Skeletal muscle satellite cell (primary cell): ENCODE data around the gene SCUBE3.

Source experiments
- H3K27me3 ChIP-seq: 2 replicates; pipeline ENCODE4 v1.7.0; 2013; ENCODE audit warnings: low read length; ENCODE audit not compliant: control insufficient read depth, insufficient read depth
- H3K36me3 ChIP-seq: 2 replicates; pipeline ENCODE4 v1.7.0; 2013; ENCODE audit warnings: mild to moderate bottlenecking, control low read depth, low read length; ENCODE audit not compliant: insufficient read depth
- H3K4me1 ChIP-seq: 2 replicates; pipeline ENCODE4 v1.7.0; 2013; ENCODE audit warnings: low read length; ENCODE audit not compliant: control insufficient read depth, insufficient read depth
- H3K4me2 ChIP-seq: 2 replicates; pipeline ENCODE4 v1.7.0; 2013; ENCODE audit warnings: mild to moderate bottlenecking, low read length
- H3K4me3 ChIP-seq: 2 replicates; pipeline ENCODE4 v1.7.0; 2013; ENCODE audit warnings: low read length
- H3K9ac ChIP-seq: 2 replicates; pipeline ENCODE4 v1.7.0; 2013; ENCODE audit warnings: mild to moderate bottlenecking, low read depth, low read length, moderate library complexity
- H3K9me3 ChIP-seq: replicated peaks from 2 replicates; pipeline ENCODE4 v1.7.0; 2013; ENCODE audit warnings: mild to moderate bottlenecking, control low read depth, low read length

SCUBE3 gene

GRCh38 chr6:35181933-35182612, 31.7 kb upstream of the SCUBE3 start:
- Histone ChIP-seq H3K27me3 (no peaks in the 10 kb centered on the region), H3K36me3 (no peaks in the 10 kb centered on the region), H3K4me1 (peaks cover 80% of the 10 kb centered on the region), H3K9ac (peak overlapping the region; percentile 44), H3K9me3 (no peaks in the 10 kb centered on the region), H3K4me3 (peak overlapping the region; percentile 18), H3K4me2 (peak overlapping the region; percentile 65)

GRCh38 chr6:35183281-35183680, 30.5 kb upstream of the SCUBE3 start:
- Histone ChIP-seq H3K4me2 (no peak overlapping the region), H3K27me3 (no peaks in the 10 kb centered on the region), H3K36me3 (no peaks in the 10 kb centered on the region), H3K9me3 (no peaks in the 10 kb centered on the region), H3K9ac (no peak overlapping the region), H3K4me3 (no peak overlapping the region), H3K4me1 (peaks cover 68% of the 10 kb centered on the region)

DNA sequence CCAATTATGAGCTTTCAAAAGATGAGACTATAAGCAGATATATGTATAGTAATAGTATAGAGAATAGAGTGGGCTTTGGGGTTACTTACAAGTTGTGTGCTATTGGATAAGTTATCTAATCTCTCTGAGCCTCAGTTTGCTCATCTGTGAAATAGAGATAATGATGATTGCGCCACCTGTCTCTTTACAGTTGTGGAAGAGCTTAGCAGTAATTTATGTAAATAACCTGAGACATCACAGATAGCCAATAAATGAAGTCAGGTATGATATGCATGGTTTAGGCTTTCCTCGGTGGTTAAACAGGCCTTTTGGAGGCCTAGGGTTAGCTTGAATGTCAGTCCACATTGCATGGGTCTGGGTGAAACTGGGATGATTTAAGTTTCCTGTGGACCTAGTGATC, 29.8 kb upstream of the SCUBE3 start:
- Histone ChIP-seq H3K9me3 (no peaks in the 10 kb centered on the region), H3K27me3 (no peaks in the 10 kb centered on the region), H3K9ac (no peak overlapping the region), H3K36me3 (no peaks in the 10 kb centered on the region), H3K4me2 (no peak overlapping the region), H3K4me3 (no peak overlapping the region), H3K4me1 (peaks cover 62% of the 10 kb centered on the region)

DNA sequence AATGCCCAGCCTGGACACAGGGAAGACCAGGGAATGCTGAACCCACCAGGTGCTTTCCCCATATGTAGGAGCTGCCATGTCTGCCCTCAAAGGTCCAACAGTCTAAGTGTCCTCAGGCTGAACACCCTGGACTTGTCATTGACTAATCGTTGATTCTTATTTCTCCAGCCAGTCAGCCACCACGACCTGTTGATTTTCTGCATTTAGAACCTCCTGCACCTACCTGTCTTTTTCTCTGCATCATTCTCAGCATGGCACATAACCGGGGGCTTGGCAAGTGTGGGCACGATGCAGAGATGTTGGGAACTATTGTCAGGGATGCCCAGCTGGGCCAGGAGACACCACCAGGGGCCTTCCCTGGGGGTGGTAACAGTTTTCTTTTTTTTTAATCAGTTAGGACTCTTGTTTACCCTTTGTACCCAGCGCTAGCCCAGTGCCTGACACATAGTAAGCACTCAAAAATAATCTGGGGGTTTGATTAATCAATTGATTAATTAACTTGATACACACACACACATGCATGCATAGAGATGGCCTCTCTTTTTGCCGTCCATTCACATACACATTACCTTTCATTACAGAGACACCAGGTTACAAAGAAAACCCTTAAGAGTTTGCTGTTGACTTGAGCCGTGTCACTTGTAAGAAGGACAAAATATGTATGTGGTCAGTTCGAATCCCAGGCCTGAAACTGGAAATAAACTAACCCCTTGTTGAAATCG, 29.0 kb upstream of the SCUBE3 start:
- Histone ChIP-seq H3K9ac (no peak overlapping the region), H3K4me3 (no peak overlapping the region), H3K4me1 (peaks cover 54% of the 10 kb centered on the region), H3K4me2 (peak overlapping the region; percentile 31), H3K36me3 (no peaks in the 10 kb centered on the region), H3K9me3 (no peaks in the 10 kb centered on the region), H3K27me3 (no peaks in the 10 kb centered on the region)

DNA sequence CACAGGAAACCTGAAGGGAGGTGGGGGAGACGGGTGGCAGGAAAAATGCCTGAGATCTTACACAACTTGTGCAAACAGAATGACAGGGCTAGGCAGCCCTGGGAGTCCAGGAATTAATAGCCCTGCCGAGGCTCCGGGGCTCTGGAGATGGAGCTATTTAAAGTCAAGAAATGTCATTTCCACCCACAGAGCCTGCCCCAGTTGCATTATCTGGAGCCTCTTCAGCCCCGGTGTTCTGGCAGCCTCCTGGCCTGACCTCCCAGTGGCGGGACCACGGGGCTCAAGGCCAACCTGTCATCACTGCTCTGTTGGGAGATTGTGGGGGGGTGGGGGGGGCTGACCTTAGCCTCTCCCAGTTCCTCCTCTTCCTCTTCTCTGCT, 28.5 kb upstream of the SCUBE3 start:
- Histone ChIP-seq H3K9me3 (no peaks in the 10 kb centered on the region), H3K4me2 (peak overlapping the region; percentile 31), H3K9ac (no peak overlapping the region), H3K27me3 (no peaks in the 10 kb centered on the region), H3K36me3 (no peaks in the 10 kb centered on the region), H3K4me1 (peaks cover 52% of the 10 kb centered on the region), H3K4me3 (no peak overlapping the region)

DNA sequence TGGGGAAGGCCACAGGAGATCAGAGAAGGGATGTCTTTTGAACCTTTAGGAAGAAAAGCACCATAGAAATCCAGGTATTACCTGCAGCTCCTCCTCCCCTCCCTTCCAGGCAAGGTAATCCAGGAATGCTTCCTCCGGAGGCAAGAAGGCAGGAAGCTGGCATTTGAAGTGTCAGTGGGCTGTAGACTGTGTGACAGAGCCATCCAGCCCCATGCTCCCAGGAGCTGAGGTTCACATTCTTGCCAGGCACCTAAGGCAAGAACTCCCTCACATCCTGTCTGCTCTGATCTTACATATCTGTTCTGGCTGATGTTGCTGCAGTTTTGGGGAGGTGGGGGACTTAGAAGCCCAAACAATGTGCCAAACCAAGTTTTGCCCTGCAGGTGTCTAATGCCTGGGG, 27.8 kb upstream of the SCUBE3 start:
- Histone ChIP-seq H3K4me2 (peak overlapping the region; percentile 31), H3K4me1 (peaks cover 48% of the 10 kb centered on the region), H3K9me3 (no peaks in the 10 kb centered on the region), H3K4me3 (no peak overlapping the region), H3K27me3 (no peaks in the 10 kb centered on the region), H3K36me3 (no peaks in the 10 kb centered on the region), H3K9ac (no peak overlapping the region)

DNA sequence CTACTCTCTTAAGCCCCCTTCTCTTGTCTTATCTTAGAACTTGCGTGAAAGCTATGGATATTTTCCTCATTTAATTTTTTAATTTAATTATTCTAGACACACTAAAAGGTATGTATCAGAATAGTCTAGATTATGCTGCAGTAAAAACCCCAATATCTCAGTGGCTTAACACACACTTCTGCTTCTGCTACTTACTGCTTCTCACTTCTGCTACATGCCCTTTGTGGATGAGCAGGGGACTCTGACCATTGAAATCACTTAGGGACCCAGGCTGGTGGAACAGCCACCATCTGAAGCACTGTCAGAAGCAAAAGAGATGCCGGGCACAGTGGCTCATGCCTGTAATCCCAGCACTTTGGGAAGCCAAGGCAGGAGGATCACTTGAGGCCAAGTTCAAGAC, 27.2 kb upstream of the SCUBE3 start:
- peaks cover 42% of the 10 kb centered on the region for H3K4me1 ChIP-seq
- no peaks in the 10 kb centered on the region for H3K36me3 ChIP-seq
- H3K9me3 ChIP-seq = no peaks in the 10 kb centered on the region

DNA sequence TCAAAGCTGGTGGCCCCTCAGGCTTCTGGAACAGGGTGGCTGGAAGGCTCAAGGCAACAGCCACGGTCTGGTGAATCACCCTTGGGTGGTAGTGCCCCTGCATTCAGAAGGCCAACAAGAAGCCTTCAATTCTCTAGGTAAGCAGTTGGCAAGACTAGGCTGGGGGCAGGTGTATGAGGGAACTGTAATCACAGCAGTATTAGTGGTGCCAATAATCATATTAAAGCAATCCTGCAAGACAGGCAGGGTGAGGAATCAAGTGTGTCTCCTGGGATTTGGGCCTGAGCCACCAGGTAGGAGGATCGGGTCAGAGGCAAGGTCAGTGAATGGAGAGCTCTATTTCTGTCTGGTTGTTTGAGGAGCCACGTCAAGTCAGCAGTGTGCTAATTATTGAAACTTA, 24.9 kb upstream of the SCUBE3 start:
- H3K4me3 ChIP-seq = no peak overlapping the region
- H3K9me3 ChIP-seq = no peaks in the 10 kb centered on the region
- H3K4me1 ChIP-seq = peaks cover 30% of the 10 kb centered on the region
- H3K27me3 ChIP-seq = no peaks in the 10 kb centered on the region
- H3K36me3 ChIP-seq = no peaks in the 10 kb centered on the region
- H3K9ac ChIP-seq = no peak overlapping the region
- no peak overlapping the region for H3K4me2 ChIP-seq

More for the DNA sequence above, 27.2 kb upstream of the SCUBE3 start:
- H3K4me3 ChIP-seq = no peak overlapping the region
- H3K27me3 ChIP-seq = no peaks in the 10 kb centered on the region
- H3K9ac ChIP-seq = no peak overlapping the region
- H3K4me2 ChIP-seq = no peak overlapping the region

DNA sequence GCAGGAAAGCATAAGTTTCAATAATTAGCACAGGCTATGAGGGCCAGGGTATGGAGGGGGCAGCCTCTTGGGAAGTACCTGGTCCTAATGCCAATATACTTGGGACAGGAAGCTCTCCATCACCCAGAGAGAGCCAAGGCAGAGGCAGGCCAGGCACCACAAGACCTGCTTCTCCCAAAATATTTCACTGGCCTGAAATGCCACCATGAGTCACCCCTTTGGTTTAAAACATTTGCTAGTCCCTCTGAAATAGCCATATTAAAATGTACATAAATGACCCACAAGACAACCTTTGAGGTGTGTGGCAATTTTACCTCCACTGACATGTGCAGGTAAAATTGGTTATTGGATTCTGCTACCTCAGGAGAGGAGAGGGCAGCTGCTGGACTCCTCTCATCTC, 23.4 kb upstream of the SCUBE3 start:
- Histone ChIP-seq H3K4me3 (no peak overlapping the region), H3K9ac (no peak overlapping the region)

GRCh38 chr6:35191889-35192288, 21.9 kb upstream of the SCUBE3 start:
- Histone ChIP-seq H3K9me3 (no peaks in the 10 kb centered on the region), H3K4me1 (peaks cover 23% of the 10 kb centered on the region), H3K4me3 (no peak overlapping the region), H3K27me3 (no peaks in the 10 kb centered on the region), H3K9ac (no peak overlapping the region), H3K36me3 (no peaks in the 10 kb centered on the region), H3K4me2 (no peak overlapping the region)

More for the DNA sequence above, 23.4 kb upstream of the SCUBE3 start:
- Histone ChIP-seq H3K36me3 (no peaks in the 10 kb centered on the region), H3K4me2 (no peak overlapping the region), H3K27me3 (no peaks in the 10 kb centered on the region), H3K4me1 (peaks cover 24% of the 10 kb centered on the region), H3K9me3 (no peaks in the 10 kb centered on the region)

- no peak overlapping the region for H3K4me3 ChIP-seq
- H3K4me2 ChIP-seq = no peak overlapping the region
- no peak overlapping the region for H3K9ac ChIP-seq
- peaks cover 26% of the 10 kb centered on the region for H3K4me1 ChIP-seq
- H3K9me3 ChIP-seq = no peaks in the 10 kb centered on the region
- no peaks in the 10 kb centered on the region for H3K36me3 ChIP-seq
- H3K27me3 ChIP-seq = no peaks in the 10 kb centered on the region
Observed at GRCh38 chr6:35192301-35192860, 21.4 kb upstream of the SCUBE3 start.
